HUES48 (cell line): Measurements from ENCODE around the gene TCF12.

Experiments used
- H3K27ac ChIP-seq: one replicate; pipeline ENCODE4 v1.7.0; 2013; ENCODE audit warnings: low read depth, low read length, inconsistent platforms
- H3K27me3 ChIP-seq: 2 replicates; pipeline ENCODE4 v1.6.1; 2013; ENCODE audit warnings: mild to moderate bottlenecking, low read length; ENCODE audit not compliant: control insufficient read depth, insufficient read depth
- H3K36me3 ChIP-seq: 2 replicates; pipeline ENCODE4 v1.6.1; 2013; ENCODE audit warnings: low read length; ENCODE audit not compliant: control insufficient read depth, insufficient read depth
- H3K4me1 ChIP-seq: 2 replicates; pipeline ENCODE4 v1.6.1; 2013; ENCODE audit warnings: mild to moderate bottlenecking, low read length; ENCODE audit not compliant: control insufficient read depth, insufficient read depth
- H3K4me3 ChIP-seq: 2 replicates; pipeline ENCODE4 v1.5.1; 2013; ENCODE audit warnings: mild to moderate bottlenecking, low read depth, low read length
- H3K9ac ChIP-seq: 2 replicates; pipeline ENCODE4 v1.6.1; 2013; ENCODE audit warnings: mild to moderate bottlenecking, low read depth, low read length, moderate library complexity
- H3K9me3 ChIP-seq: 2 replicates; pipeline ENCODE4 v1.6.1; 2013; ENCODE audit warnings: low read length; ENCODE audit not compliant: control insufficient read depth, insufficient read depth

TCF12 gene

GRCh38 chr15:56916825-56917477 lies 1.5 kb upstream of the TCF12 start:
- Histone ChIP-seq H3K4me3 (peak overlapping the region; percentile 91), H3K27ac (no peak overlapping the region)

GRCh38 chr15:56917652-56918045 lies 795 bp upstream of the TCF12 start:
- no peak overlapping the region for H3K27ac ChIP-seq
- H3K4me3 ChIP-seq: peak overlapping the region; percentile 91
- peaks cover 19% of the 10 kb centered on the region for H3K36me3 ChIP-seq
- H3K9me3 ChIP-seq: no peaks in the 10 kb centered on the region
- H3K9ac ChIP-seq: peak overlapping the region; percentile 82
- peaks cover 23% of the 10 kb centered on the region for H3K4me1 ChIP-seq
- peaks cover 11% of the 10 kb centered on the region for H3K27me3 ChIP-seq

More at GRCh38 chr15:56916825-56917477, 1.5 kb upstream of the TCF12 start:
- Histone ChIP-seq H3K9ac (no peak overlapping the region), H3K27me3 (peaks cover 11% of the 10 kb centered on the region), H3K36me3 (peaks cover 12% of the 10 kb centered on the region), H3K9me3 (no peaks in the 10 kb centered on the region), H3K4me1 (peaks cover 23% of the 10 kb centered on the region)

DNA sequence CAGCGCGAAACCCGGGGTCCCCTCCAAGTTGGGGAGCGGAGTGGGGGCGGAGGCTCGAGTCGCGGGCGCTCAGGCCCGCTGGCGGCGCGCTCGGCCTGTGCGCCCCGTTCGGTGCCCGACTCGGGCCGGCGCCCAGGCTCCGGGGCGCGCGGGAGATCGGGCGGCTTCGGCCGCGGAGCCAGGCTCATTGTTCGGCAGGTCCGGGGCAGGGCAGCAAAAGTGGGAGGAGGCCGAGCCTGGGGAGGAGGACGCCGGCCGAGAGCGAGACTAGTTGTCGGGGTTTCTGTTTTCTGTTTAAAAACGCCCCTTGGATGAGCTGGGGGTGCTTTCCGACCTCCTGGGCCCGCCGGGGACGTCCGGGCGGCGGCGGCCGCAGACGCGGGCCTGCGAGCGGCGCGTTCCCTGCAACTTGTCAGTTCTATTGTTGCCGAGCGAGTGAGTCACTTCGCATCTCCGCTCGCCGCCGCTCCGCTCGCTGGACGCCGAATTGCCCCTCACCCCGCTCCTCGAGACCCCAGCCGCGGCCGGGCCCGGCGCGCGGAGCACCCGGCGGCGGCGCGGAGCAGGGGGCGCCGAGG lies 676 bp downstream of the TCF12 start:
- peak overlapping the region; percentile 91 for H3K4me3 ChIP-seq
- peak overlapping the region; percentile 92 for H3K27ac ChIP-seq
- peak overlapping the region; percentile 88 for H3K9ac ChIP-seq
- no peaks in the 10 kb centered on the region for H3K9me3 ChIP-seq
- peaks cover 21% of the 10 kb centered on the region for H3K4me1 ChIP-seq
- peaks cover 34% of the 10 kb centered on the region for H3K36me3 ChIP-seq
- peaks cover 11% of the 10 kb centered on the region for H3K27me3 ChIP-seq

- Histone ChIP-seq H3K9ac (peak overlapping the region; percentile 88), H3K4me1 (peaks cover 21% of the 10 kb centered on the region), H3K27ac (peak overlapping the region; percentile 92), H3K9me3 (no peaks in the 10 kb centered on the region), H3K36me3 (peaks cover 40% of the 10 kb centered on the region), H3K4me3 (peak overlapping the region; percentile 91), H3K27me3 (peaks cover 11% of the 10 kb centered on the region)
Observed at GRCh38 chr15:56919609-56920366, 1.3 kb downstream of the TCF12 start.

DNA sequence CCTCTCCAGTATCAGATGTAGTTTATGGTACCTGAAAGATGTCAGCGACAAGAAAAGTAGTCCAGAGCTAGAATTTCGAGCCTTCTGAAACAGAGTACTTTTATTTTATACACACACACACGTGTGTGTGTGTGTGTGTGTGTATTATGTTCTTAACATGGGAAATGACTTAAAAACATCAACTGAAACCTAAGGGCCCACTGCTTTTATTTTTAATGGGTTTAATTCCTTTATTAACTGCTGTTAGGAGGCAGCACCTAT lies 1.9 kb downstream of the TCF12 start:
- Histone ChIP-seq H3K36me3 (peaks cover 41% of the 10 kb centered on the region), H3K4me1 (peaks cover 23% of the 10 kb centered on the region), H3K9ac (peak overlapping the region; percentile 88; the same call in 1 of the 2 replicates), H3K4me3 (peak overlapping the region; percentile 91), H3K27ac (no peak overlapping the region), H3K27me3 (peaks cover 11% of the 10 kb centered on the region), H3K9me3 (no peaks in the 10 kb centered on the region)

DNA sequence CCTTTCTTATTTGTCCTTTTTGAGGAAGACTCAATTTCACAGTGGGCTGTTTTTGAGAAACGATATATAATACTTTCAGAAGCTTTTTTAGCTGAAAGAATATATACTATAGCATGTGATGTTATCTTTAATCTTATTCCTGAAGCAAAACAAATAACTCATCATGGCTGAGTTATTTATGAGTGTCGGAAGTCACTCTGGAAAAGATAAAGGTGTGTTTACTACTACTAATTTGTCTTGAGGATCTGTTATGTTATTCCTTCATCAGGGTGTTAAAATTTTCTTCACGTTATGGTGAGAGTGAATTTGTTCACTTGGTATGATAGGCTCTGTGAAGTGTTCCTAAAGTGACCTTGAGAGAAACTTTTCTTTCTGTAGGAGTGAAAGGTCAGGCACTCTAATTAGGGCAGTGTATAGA lies 4.7 kb downstream of the TCF12 start:
- Histone ChIP-seq H3K9me3 (no peaks in the 10 kb centered on the region), H3K27me3 (no peaks in the 10 kb centered on the region), H3K4me3 (no peak overlapping the region; the same call in 1 of the 2 replicates), H3K27ac (no peak overlapping the region), H3K36me3 (peaks cover 53% of the 10 kb centered on the region), H3K9ac (no peak overlapping the region), H3K4me1 (peaks cover 40% of the 10 kb centered on the region)

- H3K27me3 ChIP-seq: no peaks in the 10 kb centered on the region
- no peak overlapping the region for H3K27ac ChIP-seq
- no peaks in the 10 kb centered on the region for H3K9me3 ChIP-seq
- no peak overlapping the region for H3K9ac ChIP-seq
- peaks cover 46% of the 10 kb centered on the region for H3K36me3 ChIP-seq
- H3K4me1 ChIP-seq: peaks cover 58% of the 10 kb centered on the region
- H3K4me3 ChIP-seq: no peak overlapping the region
Observed at GRCh38 chr15:56927816-56928215, 9.4 kb downstream of the TCF12 start.

DNA sequence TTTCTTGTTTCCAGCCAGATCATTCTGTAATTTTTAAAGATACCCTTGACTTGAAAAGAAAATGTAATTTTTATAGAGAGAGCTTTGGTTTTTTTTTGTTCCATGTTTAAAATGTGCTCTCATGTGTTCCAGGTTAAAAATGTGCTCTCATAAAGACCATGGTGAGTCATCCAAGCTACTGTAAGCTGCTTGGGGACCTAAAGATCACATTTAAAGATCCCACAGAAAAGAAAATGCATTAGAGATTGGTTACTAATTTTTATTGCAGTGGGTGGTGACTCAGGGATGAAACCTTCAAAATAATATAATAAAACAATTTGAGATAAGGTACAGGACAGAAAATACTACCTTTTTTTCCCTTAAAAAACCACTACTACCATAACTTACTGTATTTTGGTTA lies 11.0 kb downstream of the TCF12 start:
- no peak overlapping the region for H3K4me3 ChIP-seq
- no peak overlapping the region for H3K9ac ChIP-seq
- no peaks in the 10 kb centered on the region for H3K9me3 ChIP-seq
- peaks cover 33% of the 10 kb centered on the region for H3K36me3 ChIP-seq
- H3K27ac ChIP-seq: no peak overlapping the region
- H3K27me3 ChIP-seq: no peaks in the 10 kb centered on the region
- peaks cover 61% of the 10 kb centered on the region for H3K4me1 ChIP-seq

DNA sequence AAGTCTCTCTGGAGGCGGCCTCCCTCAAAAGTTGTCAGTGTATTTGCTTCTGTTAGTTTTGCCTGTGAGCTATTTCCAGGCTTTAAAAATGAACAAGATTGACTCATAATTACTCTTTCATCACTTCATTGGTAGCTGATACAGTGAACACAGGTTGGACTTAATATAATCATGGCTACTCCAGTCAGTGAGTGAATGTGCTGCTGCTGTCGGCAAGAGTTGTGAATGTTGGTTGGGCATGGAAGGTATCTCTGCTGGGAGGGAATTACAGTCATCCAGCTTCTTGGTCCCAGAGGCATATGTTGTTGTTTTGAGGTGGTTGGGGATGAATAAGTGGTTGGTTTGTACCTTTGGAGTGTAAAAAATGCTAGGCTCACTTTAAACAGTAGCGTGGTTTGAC lies 11.5 kb downstream of the TCF12 start:
- Histone ChIP-seq H3K36me3 (peaks cover 31% of the 10 kb centered on the region), H3K9ac (no peak overlapping the region), H3K27me3 (no peaks in the 10 kb centered on the region), H3K9me3 (no peaks in the 10 kb centered on the region), H3K27ac (no peak overlapping the region), H3K4me1 (peaks cover 61% of the 10 kb centered on the region), H3K4me3 (no peak overlapping the region)

- Histone ChIP-seq H3K27ac (no peak overlapping the region), H3K4me1 (peaks cover 55% of the 10 kb centered on the region), H3K36me3 (peaks cover 25% of the 10 kb centered on the region), H3K9me3 (no peaks in the 10 kb centered on the region), H3K27me3 (no peaks in the 10 kb centered on the region), H3K4me3 (no peak overlapping the region), H3K9ac (no peak overlapping the region)
Observed at GRCh38 chr15:56930669-56931313, 12.3 kb downstream of the TCF12 start.
